Suprapubic skin (tissue), 4 donors: ENCODE measurements around the gene PCDHB10.

ENCODE experiments used
- EP300 ChIP-seq: sonication (generic); formaldehyde crosslinking; IDR thresholded peaks from one replicate; pipeline ENCODE4 v1.6.1; 2017; ENCODE audit warnings: antibody characterized with exemption
- POLR2A ChIP-seq, 2 donors: fragments of 450-650 bp; IDR thresholded peaks; one replicate each; pipeline ENCODE4 v1.6.1; 2017; ENCODE audit warnings: antibody characterized with exemption in 2 of 2, mild to moderate bottlenecking in 2 of 2, moderate library complexity in 2 of 2
- POLR2AphosphoS5 ChIP-seq, 3 donors: sonication (generic); formaldehyde crosslinking; IDR thresholded peaks; one replicate each; pipeline ENCODE4 v1.6.1; 2017; ENCODE audit warnings: antibody characterized with exemption in 3 of 3
- TF ChIP-seq, protein P1 (sequence below), 2 donors: fragments of 200-600 bp in 1 of 2; fragments of 450-650 bp in 1 of 2; sonication (generic) in 1 of 2; IDR thresholded peaks; one replicate each; pipeline ENCODE4 v1.5.1; 2016 to 2019; ENCODE audit warnings: antibody characterized with exemption in 2 of 2, mild to moderate bottlenecking in 1 of 2, moderate library complexity in 1 of 2

DNA sequence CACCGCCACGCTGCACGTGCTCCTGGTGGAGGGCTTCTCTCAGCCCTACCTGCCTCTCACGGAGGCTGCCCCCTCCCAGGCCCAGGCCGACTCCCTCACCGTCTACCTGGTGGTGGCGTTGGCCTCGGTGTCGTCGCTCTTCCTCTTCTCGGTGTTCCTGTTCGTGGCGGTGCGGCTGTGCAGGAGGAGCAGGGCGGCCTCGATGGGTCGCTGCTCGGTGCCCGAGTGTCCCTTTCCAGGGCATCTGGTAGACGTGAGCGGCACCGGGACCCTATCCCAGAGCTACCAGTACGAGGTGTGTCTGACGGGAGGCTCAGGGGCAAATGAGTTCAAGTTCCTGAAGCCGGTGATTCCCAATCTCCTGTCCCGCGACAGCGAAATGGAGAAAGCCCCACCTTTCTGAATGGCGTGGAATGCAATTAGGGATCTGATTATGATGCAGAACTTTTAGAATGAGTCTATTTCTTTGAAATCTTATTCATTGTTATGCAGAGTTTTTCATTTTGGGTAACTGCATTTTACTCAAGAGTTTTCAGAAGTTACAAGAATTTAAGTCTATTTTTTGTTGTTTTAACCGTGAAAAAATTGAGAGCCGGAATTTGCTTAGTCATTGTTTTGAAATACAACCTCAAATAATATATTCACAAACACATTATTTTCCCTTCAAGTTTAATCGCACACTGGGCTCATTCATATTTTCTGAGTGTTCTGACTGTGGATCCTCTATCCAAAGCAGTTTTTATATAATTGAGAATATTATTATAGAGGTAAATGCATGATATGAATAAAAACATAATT lies 44.6 kb downstream of the PCDHB10 start:
- TF ChIP-seq, protein P1, sequence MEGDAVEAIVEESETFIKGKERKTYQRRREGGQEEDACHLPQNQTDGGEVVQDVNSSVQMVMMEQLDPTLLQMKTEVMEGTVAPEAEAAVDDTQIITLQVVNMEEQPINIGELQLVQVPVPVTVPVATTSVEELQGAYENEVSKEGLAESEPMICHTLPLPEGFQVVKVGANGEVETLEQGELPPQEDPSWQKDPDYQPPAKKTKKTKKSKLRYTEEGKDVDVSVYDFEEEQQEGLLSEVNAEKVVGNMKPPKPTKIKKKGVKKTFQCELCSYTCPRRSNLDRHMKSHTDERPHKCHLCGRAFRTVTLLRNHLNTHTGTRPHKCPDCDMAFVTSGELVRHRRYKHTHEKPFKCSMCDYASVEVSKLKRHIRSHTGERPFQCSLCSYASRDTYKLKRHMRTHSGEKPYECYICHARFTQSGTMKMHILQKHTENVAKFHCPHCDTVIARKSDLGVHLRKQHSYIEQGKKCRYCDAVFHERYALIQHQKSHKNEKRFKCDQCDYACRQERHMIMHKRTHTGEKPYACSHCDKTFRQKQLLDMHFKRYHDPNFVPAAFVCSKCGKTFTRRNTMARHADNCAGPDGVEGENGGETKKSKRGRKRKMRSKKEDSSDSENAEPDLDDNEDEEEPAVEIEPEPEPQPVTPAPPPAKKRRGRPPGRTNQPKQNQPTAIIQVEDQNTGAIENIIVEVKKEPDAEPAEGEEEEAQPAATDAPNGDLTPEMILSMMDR (IDR thresholded peaks at IDR 0.05), result no peak
- TF ChIP-seq POLR2AphosphoS5 (IDR thresholded peaks at IDR 0.05) (no peak), POLR2A (IDR thresholded peaks at IDR 0.05) (no peak), EP300 (no peak)
